Measurements from ENCODE around the gene GPR157. TPM values are rescaled to one million over a fixed set of nuclear protein-coding genes. Genes with fewer than 3 reads are reported as not detected.

GPR157 gene
- 1 to 10 TPM; 5.9 to 7.5 TPM for total RNA-seq

- peak within 1 kb of the TSS; percentile 93 to 95 for H3K4me3 Mint-ChIP-seq
- ATAC-seq (replicated peaks in 1 of 2): peak; percentile 84 to 85
- H3K9me3 Mint-ChIP-seq: no peaks in the 10 kb centered on the region
- peak; percentile 86 to 88 for DNase-seq
- H3K36me3 Mint-ChIP-seq (ENCODE audit: insufficient read depth in 2 of 2): no peaks in the 10 kb centered on the region
- peaks cover 1% of the 10 kb centered on the region for H3K27me3 Mint-ChIP-seq (ENCODE audit: low read depth)
- H3K4me1 Mint-ChIP-seq (ENCODE audit: low read depth): peaks cover 41% of the 10 kb centered on the region
- H3K27ac Mint-ChIP-seq: peak within 1 kb of the TSS; percentile 40
Observed at GRCh38 chr1:9128520-9129265, at the start of gene GPR157. Gene GPR157, minus strand, starts transcription at chr1:9129102. Its CDS starts 75 bp downstream, at chr1:9129027.

- no peak overlapping the region for H3K4me3 Mint-ChIP-seq
- H3K27ac Mint-ChIP-seq: no peak overlapping the region
- H3K27me3 Mint-ChIP-seq (ENCODE audit: low read depth): peaks cover 32% of the 10 kb centered on the region
- no peaks in the 10 kb centered on the region for H3K36me3 Mint-ChIP-seq (ENCODE audit: insufficient read depth in 2 of 2)
- ATAC-seq (replicated peaks in 1 of 2): no peak
- H3K4me1 Mint-ChIP-seq (ENCODE audit: low read depth): no peaks in the 10 kb centered on the region
- no peak for DNase-seq
- H3K9me3 Mint-ChIP-seq: no peaks in the 10 kb centered on the region
Observed at GRCh38 chr1:9174762-9175161, 45.9 kb upstream of the GPR157 start.

GRCh38 chr1:9174243-9174642 is 45.3 kb upstream of the GPR157 start:
- ATAC-seq (replicated peaks in 1 of 2) (no peak), DNase-seq (no peak)
- Mint-ChIP-seq H3K4me1 (ENCODE audit: low read depth) (no peaks in the 10 kb centered on the region), H3K36me3 (ENCODE audit: insufficient read depth in 2 of 2) (no peaks in the 10 kb centered on the region), H3K27me3 (ENCODE audit: low read depth) (peaks cover 30% of the 10 kb centered on the region), H3K27ac (no peak overlapping the region), H3K9me3 (no peaks in the 10 kb centered on the region), H3K4me3 (no peak overlapping the region)

GRCh38 chr1:9169601-9170137 is 40.8 kb upstream of the GPR157 start:
- Mint-ChIP-seq H3K36me3 (ENCODE audit: insufficient read depth in 2 of 2) (no peaks in the 10 kb centered on the region), H3K9me3 (no peaks in the 10 kb centered on the region), H3K27me3 (ENCODE audit: low read depth) (peaks cover 20% of the 10 kb centered on the region), H3K4me1 (ENCODE audit: low read depth) (peaks cover 3% of the 10 kb centered on the region), H3K27ac (no peak overlapping the region), H3K4me3 (no peak overlapping the region)
- ATAC-seq (replicated peaks in 1 of 2) (no peak), DNase-seq (no peak)

- no peaks in the 10 kb centered on the region for H3K36me3 Mint-ChIP-seq (ENCODE audit: insufficient read depth in 2 of 2)
- H3K4me3 Mint-ChIP-seq: no peak overlapping the region
- no peak for ATAC-seq (replicated peaks in 1 of 2)
- DNase-seq: no peak
- H3K27ac Mint-ChIP-seq: no peak overlapping the region
- H3K9me3 Mint-ChIP-seq: no peaks in the 10 kb centered on the region
- peaks cover 8% of the 10 kb centered on the region for H3K27me3 Mint-ChIP-seq (ENCODE audit: low read depth)
- peaks cover 21% of the 10 kb centered on the region for H3K4me1 Mint-ChIP-seq (ENCODE audit: low read depth)
Observed at GRCh38 chr1:9167638-9168037, 38.7 kb upstream of the GPR157 start.

GRCh38 chr1:9166289-9167235 is 37.7 kb upstream of the GPR157 start:
- H3K4me1 Mint-ChIP-seq (ENCODE audit: low read depth): peaks cover 21% of the 10 kb centered on the region
- no peak overlapping the region for H3K27ac Mint-ChIP-seq
- no peaks in the 10 kb centered on the region for H3K9me3 Mint-ChIP-seq
- H3K36me3 Mint-ChIP-seq (ENCODE audit: insufficient read depth in 2 of 2): no peaks in the 10 kb centered on the region
- ATAC-seq (replicated peaks in 1 of 2): no peak
- no peak for DNase-seq
- H3K27me3 Mint-ChIP-seq (ENCODE audit: low read depth): peaks cover 6% of the 10 kb centered on the region
- no peak overlapping the region for H3K4me3 Mint-ChIP-seq

- H3K27me3 Mint-ChIP-seq (ENCODE audit: low read depth): no peaks in the 10 kb centered on the region
Observed at GRCh38 chr1:9165396-9165795, 36.5 kb upstream of the GPR157 start.

GRCh38 chr1:9164919-9165318 is 36.0 kb upstream of the GPR157 start:
- Mint-ChIP-seq H3K4me1 (ENCODE audit: low read depth) (peaks cover 21% of the 10 kb centered on the region), H3K4me3 (peak overlapping the region in 1 of 2 donors; percentile 29), H3K36me3 (ENCODE audit: insufficient read depth in 2 of 2) (no peaks in the 10 kb centered on the region), H3K27me3 (ENCODE audit: low read depth) (no peaks in the 10 kb centered on the region), H3K27ac (no peak overlapping the region), H3K9me3 (no peaks in the 10 kb centered on the region)
- no peak for ATAC-seq (replicated peaks in 1 of 2)
- no peak for DNase-seq

More at GRCh38 chr1:9165396-9165795, 36.5 kb upstream of the GPR157 start:
- Mint-ChIP-seq H3K27ac (no peak overlapping the region), H3K9me3 (no peaks in the 10 kb centered on the region), H3K4me1 (ENCODE audit: low read depth) (peaks cover 21% of the 10 kb centered on the region), H3K36me3 (ENCODE audit: insufficient read depth in 2 of 2) (no peaks in the 10 kb centered on the region), H3K4me3 (no peak overlapping the region)
- no peak for DNase-seq
- no peak for ATAC-seq (replicated peaks in 1 of 2)

GRCh38 chr1:9164532-9164900 is 35.6 kb upstream of the GPR157 start:
- Mint-ChIP-seq H3K4me3 (peak overlapping the region in 1 of 2 donors; percentile 36), H3K36me3 (ENCODE audit: insufficient read depth in 2 of 2) (no peaks in the 10 kb centered on the region), H3K27me3 (ENCODE audit: low read depth) (no peaks in the 10 kb centered on the region), H3K4me1 (ENCODE audit: low read depth) (peaks cover 21% of the 10 kb centered on the region), H3K9me3 (no peaks in the 10 kb centered on the region), H3K27ac (no peak overlapping the region)
- no peak for ATAC-seq (replicated peaks in 1 of 2)
- DNase-seq: no peak

GRCh38 chr1:9161963-9162362 is 33.1 kb upstream of the GPR157 start:
- H3K4me3 Mint-ChIP-seq: no peak overlapping the region
- H3K4me1 Mint-ChIP-seq (ENCODE audit: low read depth): peaks cover 21% of the 10 kb centered on the region
- DNase-seq (no peak), ATAC-seq (replicated peaks in 1 of 2) (no peak)
- no peak overlapping the region for H3K27ac Mint-ChIP-seq
- H3K36me3 Mint-ChIP-seq (ENCODE audit: insufficient read depth in 2 of 2): no peaks in the 10 kb centered on the region
- H3K27me3 Mint-ChIP-seq (ENCODE audit: low read depth): no peaks in the 10 kb centered on the region
- no peaks in the 10 kb centered on the region for H3K9me3 Mint-ChIP-seq

- Mint-ChIP-seq H3K4me3 (no peak overlapping the region), H3K4me1 (ENCODE audit: low read depth) (peaks cover 21% of the 10 kb centered on the region), H3K27me3 (ENCODE audit: low read depth) (no peaks in the 10 kb centered on the region), H3K27ac (no peak overlapping the region), H3K36me3 (ENCODE audit: insufficient read depth in 2 of 2) (no peaks in the 10 kb centered on the region), H3K9me3 (no peaks in the 10 kb centered on the region)
- DNase-seq (no peak), ATAC-seq (replicated peaks in 1 of 2) (no peak)
Observed at GRCh38 chr1:9161342-9161741, 32.4 kb upstream of the GPR157 start.

GRCh38 chr1:9160079-9160717 is 31.3 kb upstream of the GPR157 start:
- Mint-ChIP-seq H3K27ac (no peak overlapping the region), H3K4me1 (ENCODE audit: low read depth) (peaks cover 21% of the 10 kb centered on the region), H3K4me3 (no peak overlapping the region), H3K27me3 (ENCODE audit: low read depth) (no peaks in the 10 kb centered on the region), H3K9me3 (no peaks in the 10 kb centered on the region), H3K36me3 (ENCODE audit: insufficient read depth in 2 of 2) (no peaks in the 10 kb centered on the region)
- no peak for ATAC-seq (replicated peaks in 1 of 2)
- no peak for DNase-seq

GRCh38 chr1:9155879-9156278 is 27.0 kb upstream of the GPR157 start:
- no peak overlapping the region for H3K27ac Mint-ChIP-seq
- DNase-seq (no peak), ATAC-seq (replicated peaks in 1 of 2) (no peak)
- H3K4me1 Mint-ChIP-seq (ENCODE audit: low read depth): no peaks in the 10 kb centered on the region
- H3K9me3 Mint-ChIP-seq: no peaks in the 10 kb centered on the region
- no peak overlapping the region for H3K4me3 Mint-ChIP-seq
- no peaks in the 10 kb centered on the region for H3K27me3 Mint-ChIP-seq (ENCODE audit: low read depth)
- H3K36me3 Mint-ChIP-seq (ENCODE audit: insufficient read depth in 2 of 2): no peaks in the 10 kb centered on the region

Data from activated T-cell treated with anti-CD3 and anti-CD28 coated beads, Interleukin-2, amount 50 U/mL, for 72 hours (primary cell).